Measurements from ENCODE around the gene ADAMTSL2.
A peak's percentile ranks its signal among the peaks of the same experiment; 100 is the strongest.

DNA sequence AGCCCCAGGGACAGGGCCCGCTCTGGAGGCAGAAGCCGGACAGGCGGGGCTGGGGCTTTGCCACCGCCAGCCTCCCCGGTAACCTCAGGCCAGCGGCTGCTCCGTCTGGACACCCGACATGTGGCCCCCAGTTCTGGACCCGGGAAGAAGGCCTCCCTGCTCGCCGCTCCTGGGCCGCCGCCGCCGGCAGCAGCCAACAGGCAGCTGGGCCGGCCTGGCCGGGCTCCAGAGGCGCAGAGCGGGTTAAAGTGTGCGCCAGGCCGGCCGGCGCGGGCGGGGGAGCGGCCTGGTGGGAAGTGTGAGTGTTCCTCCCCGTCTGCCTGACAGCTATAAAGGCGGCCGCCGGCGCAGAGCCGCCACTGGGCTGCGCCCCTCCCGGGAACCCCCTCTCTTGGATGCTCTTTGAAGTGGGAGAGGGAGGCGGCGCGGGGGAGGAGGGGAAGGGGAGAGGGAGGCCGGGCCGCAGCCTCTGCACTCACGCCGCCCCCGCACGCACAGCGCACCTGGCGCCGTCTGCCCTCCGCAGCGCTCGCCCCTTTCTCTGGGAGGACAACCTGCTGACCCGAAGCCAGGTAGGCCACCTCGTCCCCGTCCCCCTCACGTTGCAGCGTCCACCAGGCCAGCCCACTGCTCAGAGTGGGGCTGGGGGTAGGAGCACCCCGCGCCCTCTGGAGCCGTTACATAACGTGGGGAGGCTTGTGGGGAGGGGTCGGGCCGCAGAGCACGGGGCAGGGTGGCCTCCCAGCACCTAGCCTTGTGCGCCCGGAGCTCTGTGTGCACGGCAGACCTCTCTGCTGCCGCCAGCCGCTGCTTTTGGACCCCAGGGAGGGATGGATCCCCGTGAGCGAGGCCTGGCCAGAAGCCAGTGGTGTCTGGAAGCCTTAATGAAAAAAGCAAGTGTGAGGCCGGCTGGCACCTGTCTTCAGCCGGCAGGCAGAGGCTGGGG is at the start of gene ADAMTSL2:
- TF ChIP-seq, protein P1, sequence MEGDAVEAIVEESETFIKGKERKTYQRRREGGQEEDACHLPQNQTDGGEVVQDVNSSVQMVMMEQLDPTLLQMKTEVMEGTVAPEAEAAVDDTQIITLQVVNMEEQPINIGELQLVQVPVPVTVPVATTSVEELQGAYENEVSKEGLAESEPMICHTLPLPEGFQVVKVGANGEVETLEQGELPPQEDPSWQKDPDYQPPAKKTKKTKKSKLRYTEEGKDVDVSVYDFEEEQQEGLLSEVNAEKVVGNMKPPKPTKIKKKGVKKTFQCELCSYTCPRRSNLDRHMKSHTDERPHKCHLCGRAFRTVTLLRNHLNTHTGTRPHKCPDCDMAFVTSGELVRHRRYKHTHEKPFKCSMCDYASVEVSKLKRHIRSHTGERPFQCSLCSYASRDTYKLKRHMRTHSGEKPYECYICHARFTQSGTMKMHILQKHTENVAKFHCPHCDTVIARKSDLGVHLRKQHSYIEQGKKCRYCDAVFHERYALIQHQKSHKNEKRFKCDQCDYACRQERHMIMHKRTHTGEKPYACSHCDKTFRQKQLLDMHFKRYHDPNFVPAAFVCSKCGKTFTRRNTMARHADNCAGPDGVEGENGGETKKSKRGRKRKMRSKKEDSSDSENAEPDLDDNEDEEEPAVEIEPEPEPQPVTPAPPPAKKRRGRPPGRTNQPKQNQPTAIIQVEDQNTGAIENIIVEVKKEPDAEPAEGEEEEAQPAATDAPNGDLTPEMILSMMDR (IDR thresholded peaks at IDR 0.05): peak in 1 of 3 experiments; percentile 2
- no peak for TF ChIP-seq POLR2A (IDR thresholded peaks at IDR 0.05; ENCODE audit: low read depth)
